Type B pancreatic cell (in vitro differentiated cells): ENCODE data around the gene CAMTA1. TPM values are rescaled to one million over a fixed set of nuclear protein-coding genes. Genes with fewer than 3 reads are reported as not detected.

Experiments
- DNase-seq: peaks from one replicate; pipeline ENCODE4 v3.0.0; 2021; ENCODE audit warnings: mixed read lengths; ENCODE audit not compliant: unreplicated experiment; ENCODE audit errors: extremely low spot score
- H3K27ac Mint-ChIP-seq: 2 replicates; pipeline ENCODE4 v1.8.0; 2021; ENCODE audit warnings: mild to moderate bottlenecking, mixed read lengths
- H3K27me3 Mint-ChIP-seq: 2 replicates; pipeline ENCODE4 v1.8.0; 2021; ENCODE audit warnings: mixed read lengths
- H3K36me3 Mint-ChIP-seq: 2 replicates; pipeline ENCODE4 v1.8.0; 2021; ENCODE audit warnings: mixed read lengths
- H3K4me1 Mint-ChIP-seq: one replicate; pipeline ENCODE4 v1.8.0; 2021; ENCODE audit warnings: mixed read lengths; ENCODE audit not compliant: unreplicated experiment
- H3K4me3 Mint-ChIP-seq: 2 replicates; pipeline ENCODE4 v1.8.0; 2021; ENCODE audit warnings: mild to moderate bottlenecking, mixed read lengths
- H3K9me3 Mint-ChIP-seq: 2 replicates; pipeline ENCODE4 v1.8.0; 2021; ENCODE audit warnings: mixed read lengths
- CTCF ChIP-seq: fragments of 200-600 bp; sonication (generic); conservative IDR thresholded peaks from 2 replicates; pipeline ENCODE4 v1.5.0; 2021; ENCODE audit warnings: antibody characterized with exemption, mild to moderate bottlenecking
- total RNA-seq: library from RNA; stranded (reverse); gene quantifications from 2 replicates; pipeline ENCODE4 v1.2.1, GENCODE V29; 2021; ENCODE audit warnings: low replicate concordance

The CAMTA1 gene
- total RNA-seq, 1 donor from 2014 or later: 82.5 TPM

GRCh38 chr1:6922096-6922931 is 137.1 kb downstream of the CAMTA1 start:
- no peak for TF ChIP-seq CTCF
- peaks cover 5% of the 10 kb centered on the region for H3K9me3 Mint-ChIP-seq
- H3K27ac Mint-ChIP-seq: no peak overlapping the region
- no peak overlapping the region for H3K4me3 Mint-ChIP-seq
- no peak for DNase-seq
- peaks cover 11% of the 10 kb centered on the region for H3K4me1 Mint-ChIP-seq
- H3K27me3 Mint-ChIP-seq: no peaks in the 10 kb centered on the region
- no peaks in the 10 kb centered on the region for H3K36me3 Mint-ChIP-seq

- Mint-ChIP-seq H3K9me3 (peaks cover 5% of the 10 kb centered on the region), H3K27me3 (no peaks in the 10 kb centered on the region), H3K27ac (no peak overlapping the region), H3K36me3 (no peaks in the 10 kb centered on the region), H3K4me3 (no peak overlapping the region), H3K4me1 (peaks cover 11% of the 10 kb centered on the region)
- no peak for DNase-seq
- TF ChIP-seq CTCF: no peak
These were observed 137.8 kb downstream of the CAMTA1 start for GRCh38 chr1:6923012-6923411.

GRCh38 chr1:6923416-6923815 is 138.2 kb downstream of the CAMTA1 start:
- no peak for TF ChIP-seq CTCF
- Mint-ChIP-seq H3K27ac (no peak overlapping the region), H3K27me3 (no peaks in the 10 kb centered on the region), H3K9me3 (peaks cover 5% of the 10 kb centered on the region), H3K36me3 (no peaks in the 10 kb centered on the region), H3K4me3 (no peak overlapping the region), H3K4me1 (peaks cover 11% of the 10 kb centered on the region)
- no peak for DNase-seq

- no peak overlapping the region for H3K4me3 Mint-ChIP-seq
- DNase-seq: no peak
- H3K27ac Mint-ChIP-seq: no peak overlapping the region
- H3K4me1 Mint-ChIP-seq: peaks cover 14% of the 10 kb centered on the region
- no peak for TF ChIP-seq CTCF
- H3K9me3 Mint-ChIP-seq: peaks cover 3% of the 10 kb centered on the region
- H3K27me3 Mint-ChIP-seq: no peaks in the 10 kb centered on the region
- no peaks in the 10 kb centered on the region for H3K36me3 Mint-ChIP-seq
These were observed 139.0 kb downstream of the CAMTA1 start for GRCh38 chr1:6923955-6924881.

- TF ChIP-seq CTCF: no peak
- no peak for DNase-seq
- Mint-ChIP-seq H3K9me3 (no peaks in the 10 kb centered on the region), H3K27me3 (no peaks in the 10 kb centered on the region), H3K27ac (no peak overlapping the region), H3K36me3 (no peaks in the 10 kb centered on the region), H3K4me3 (no peak overlapping the region), H3K4me1 (peaks cover 14% of the 10 kb centered on the region)
These were observed 139.6 kb downstream of the CAMTA1 start for GRCh38 chr1:6924891-6925290.
